ENCODE results near the gene FRMD3.
"Not testable (repeated sequence)": the region's sequence is repeated elsewhere in the genome, so short reads cannot be mapped to it uniquely, and the experiment has no call there.

FRMD3 gene

DNA sequence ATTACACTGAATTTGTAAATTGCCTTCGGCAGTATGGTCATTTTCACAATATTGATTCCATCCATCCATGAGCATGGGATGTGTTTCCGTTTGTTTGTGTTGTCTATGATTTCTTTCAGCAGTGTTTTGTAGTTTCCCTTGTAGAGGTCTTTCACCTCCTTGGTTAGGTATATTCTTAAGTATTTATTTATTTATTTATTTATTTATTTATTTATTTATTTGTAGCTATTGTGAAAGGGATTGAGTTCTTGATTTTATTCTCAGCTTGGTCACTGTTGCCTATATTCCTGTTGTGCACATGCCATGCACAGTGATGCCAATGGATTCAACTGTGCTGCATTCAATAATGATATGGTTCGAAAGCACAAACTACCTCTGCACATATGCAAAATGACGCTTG, 179.7 kb downstream of the FRMD3 start:
- H3K27ac ChIP-seq, H3K4me3 ChIP-seq: not testable (repeated sequence)

DNA sequence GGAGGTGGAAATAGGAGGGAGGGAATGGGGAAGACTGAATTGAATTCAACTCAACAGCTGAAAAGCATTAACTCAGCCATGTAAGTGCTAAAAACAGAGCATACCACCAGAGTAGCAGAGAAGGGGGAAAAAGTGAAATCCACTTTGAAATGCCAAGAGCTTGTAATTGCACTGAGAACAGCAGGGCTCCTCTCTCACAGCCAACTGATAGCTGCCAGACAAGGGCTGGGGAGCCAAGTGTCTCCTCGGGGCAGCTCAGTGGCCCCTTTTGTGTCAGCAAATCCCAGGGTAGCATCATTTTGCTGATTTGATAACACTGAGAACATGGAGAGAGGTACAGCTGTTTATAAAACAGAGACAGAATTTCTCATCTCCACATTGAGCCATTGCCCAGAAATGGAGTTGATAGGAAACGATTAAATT, 182.5 kb downstream of the FRMD3 start:
- Histone ChIP-seq H3K27ac (no peak overlapping the region), H3K4me3 (no peak overlapping the region)

DNA sequence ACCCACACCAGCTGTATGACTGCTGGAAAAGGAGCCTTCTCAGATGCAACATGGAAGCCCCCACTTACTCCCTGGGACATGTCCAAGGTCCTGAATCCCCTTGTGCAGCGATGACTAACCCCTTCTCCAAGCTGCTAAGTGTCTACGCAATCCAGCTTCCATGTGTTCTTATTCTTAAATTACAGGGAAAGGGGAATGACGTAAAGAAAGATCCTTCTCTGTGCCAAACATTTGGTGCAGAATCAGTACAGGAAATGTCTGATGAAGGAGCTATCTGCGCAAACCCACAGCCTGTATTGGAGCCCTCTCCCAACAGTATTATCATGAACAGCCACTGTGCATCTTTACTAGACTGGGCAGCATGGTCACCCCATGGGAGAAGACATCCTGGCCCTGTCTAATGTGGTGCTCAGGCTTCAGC, 183.2 kb downstream of the FRMD3 start:
- Histone ChIP-seq H3K27ac (no peak overlapping the region), H3K4me3 (no peak overlapping the region)

- no peak overlapping the region for H3K4me3 ChIP-seq
- no peak overlapping the region for H3K27ac ChIP-seq
These were observed 189.2 kb downstream of the FRMD3 start for GRCh38 chr9:83349031-83349430.

DNA sequence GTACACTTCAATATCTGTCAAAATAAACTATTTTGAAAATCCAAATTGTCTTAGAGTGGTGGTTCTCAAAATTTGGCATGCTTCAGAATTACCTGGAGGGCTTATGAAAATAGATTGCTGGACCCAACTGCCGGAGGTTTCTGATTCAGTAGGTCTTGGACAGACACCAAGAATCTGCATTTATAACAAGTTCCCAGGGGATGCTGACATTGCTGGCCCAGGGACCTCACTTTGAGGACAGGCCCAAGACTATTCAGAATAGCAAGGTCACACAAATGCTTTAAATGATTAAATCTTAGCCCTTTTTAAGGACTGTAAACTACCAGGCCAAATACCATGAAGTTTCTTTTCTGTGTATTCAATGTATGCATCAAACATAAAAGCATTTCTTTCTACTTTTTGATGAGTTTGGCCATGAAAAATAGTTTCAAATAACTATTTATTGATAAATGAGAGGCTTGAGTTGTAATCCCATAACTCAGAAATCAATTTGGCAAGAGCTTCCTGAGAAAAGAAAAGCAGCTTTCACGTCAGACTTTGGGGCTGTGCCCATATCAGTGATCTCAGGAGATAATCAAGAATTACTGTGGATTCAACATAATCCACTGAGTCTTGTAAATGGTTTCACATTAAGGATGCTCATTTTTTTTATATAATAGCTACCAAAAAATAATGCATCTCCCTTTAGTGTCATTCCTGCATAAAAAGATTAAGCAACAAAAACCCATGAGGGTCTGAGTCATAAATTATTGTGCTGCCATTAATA, 191.4 kb downstream of the FRMD3 start:
- H3K27ac ChIP-seq: no peak overlapping the region
- H3K4me3 ChIP-seq: no peak overlapping the region

- H3K4me3 ChIP-seq: no peak overlapping the region
These were observed 194.7 kb downstream of the FRMD3 start for GRCh38 chr9:83343366-83343999.

DNA sequence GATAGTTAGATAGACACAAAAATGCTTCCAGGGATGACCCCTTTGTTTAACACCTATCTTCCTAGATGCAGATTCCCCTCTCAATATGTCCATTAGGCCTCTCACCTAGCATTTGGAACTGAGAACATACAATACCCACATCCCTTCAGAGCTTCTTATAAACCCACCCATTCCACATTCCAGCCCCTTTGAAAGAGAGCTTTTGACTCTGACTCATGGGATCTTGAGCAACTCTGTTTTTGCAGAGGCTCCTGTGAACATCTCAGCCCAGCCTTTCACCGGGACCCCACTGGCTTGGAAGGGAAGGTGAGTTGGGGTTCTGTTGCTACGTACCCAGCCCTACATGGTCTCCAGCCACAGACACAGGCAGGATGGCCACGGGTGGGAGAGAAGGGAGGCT, 195.5 kb downstream of the FRMD3 start:
- no peak overlapping the region for H3K27ac ChIP-seq

More at GRCh38 chr9:83343366-83343999, 194.7 kb downstream of the FRMD3 start:
- H3K27ac ChIP-seq: no peak overlapping the region

DNA sequence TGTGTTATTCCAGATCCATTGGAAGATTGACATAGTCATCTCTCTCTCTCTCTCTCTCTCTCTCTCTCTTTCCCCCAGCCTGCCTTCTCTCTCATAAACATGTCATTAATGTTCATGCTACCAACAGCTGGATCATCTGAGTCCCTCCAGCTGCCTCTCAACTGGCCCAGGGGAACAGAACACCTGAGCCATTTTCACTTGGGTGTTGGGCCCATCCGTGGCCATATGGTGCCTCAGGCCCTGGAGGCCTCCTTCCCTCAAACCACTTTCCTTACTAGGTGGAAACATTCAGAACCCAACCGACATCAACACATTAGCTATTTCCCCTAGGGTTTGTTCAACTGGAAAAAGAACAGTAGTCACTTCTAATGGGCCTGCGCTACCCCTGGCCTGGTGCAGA, 196.2 kb downstream of the FRMD3 start:
- no peak overlapping the region for H3K4me3 ChIP-seq
- H3K27ac ChIP-seq: no peak overlapping the region

More for the DNA sequence above, 195.5 kb downstream of the FRMD3 start:
- H3K4me3 ChIP-seq: no peak overlapping the region

GRCh38 chr9:83340451-83340850, 197.8 kb downstream of the FRMD3 start:
- no peak overlapping the region for H3K27ac ChIP-seq
- no peak overlapping the region for H3K4me3 ChIP-seq

DNA sequence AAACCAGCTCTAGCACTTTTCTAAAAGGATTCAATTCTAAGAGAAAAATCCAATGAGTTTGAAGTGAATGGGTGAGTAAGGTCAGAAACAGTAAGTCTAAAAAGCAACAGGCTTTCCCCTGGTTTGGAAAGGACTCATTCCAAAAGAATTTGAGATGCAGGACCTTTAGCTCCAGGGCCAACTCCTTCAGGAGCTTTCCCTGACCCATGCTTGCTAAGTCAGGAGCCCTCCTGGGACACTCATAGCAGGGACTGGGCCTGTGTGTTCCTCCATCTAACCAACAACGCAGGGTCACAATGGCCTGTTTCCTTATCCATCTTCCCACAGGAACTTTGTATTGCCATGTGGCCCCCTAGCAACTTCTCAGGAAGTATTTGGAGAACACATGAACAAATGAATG, 198.8 kb downstream of the FRMD3 start:
- Histone ChIP-seq H3K4me3 (no peak overlapping the region), H3K27ac (no peak overlapping the region)

DNA sequence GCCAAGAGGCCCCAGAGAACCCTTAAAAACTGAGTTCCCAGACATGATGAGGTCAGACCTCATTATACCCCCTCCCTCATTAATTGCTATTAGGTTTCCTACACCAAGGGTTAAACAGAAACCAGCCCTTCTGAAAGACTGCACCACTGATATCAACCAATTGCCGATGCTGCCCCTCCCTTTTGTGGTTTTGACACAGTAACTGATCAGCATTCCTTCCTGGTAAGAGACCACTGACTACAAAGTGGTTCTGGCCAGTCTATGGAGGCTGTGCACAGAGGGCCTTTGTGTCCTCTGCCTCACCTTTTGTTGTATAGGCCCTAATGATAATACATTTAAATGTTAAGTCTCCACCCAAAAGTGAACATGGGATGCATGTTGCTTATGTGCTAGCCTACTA, 201.5 kb downstream of the FRMD3 start:
- no peak overlapping the region for H3K27ac ChIP-seq
- H3K4me3 ChIP-seq: no peak overlapping the region

GRCh38 chr9:83334320-83334719, 203.9 kb downstream of the FRMD3 start:
- H3K27ac ChIP-seq: no peak overlapping the region
- H3K4me3 ChIP-seq: no peak overlapping the region

- Histone ChIP-seq H3K27ac (no peak overlapping the region), H3K4me3 (no peak overlapping the region)
These were observed 207.7 kb downstream of the FRMD3 start for GRCh38 chr9:83330207-83331196.

GRCh38 chr9:83327750-83328622, 210.2 kb downstream of the FRMD3 start:
- Histone ChIP-seq H3K4me3 (no peak overlapping the region), H3K27ac (no peak overlapping the region)

GRCh38 chr9:83327323-83327722, 210.9 kb downstream of the FRMD3 start:
- Histone ChIP-seq H3K27ac (no peak overlapping the region), H3K4me3 (no peak overlapping the region)

- no peak overlapping the region for H3K4me3 ChIP-seq
- H3K27ac ChIP-seq: no peak overlapping the region
These were observed 215.1 kb downstream of the FRMD3 start for GRCh38 chr9:83323148-83323547.

GRCh38 chr9:83322438-83322837, 215.8 kb downstream of the FRMD3 start:
- Histone ChIP-seq H3K27ac (no peak overlapping the region), H3K4me3 (no peak overlapping the region)

DNA sequence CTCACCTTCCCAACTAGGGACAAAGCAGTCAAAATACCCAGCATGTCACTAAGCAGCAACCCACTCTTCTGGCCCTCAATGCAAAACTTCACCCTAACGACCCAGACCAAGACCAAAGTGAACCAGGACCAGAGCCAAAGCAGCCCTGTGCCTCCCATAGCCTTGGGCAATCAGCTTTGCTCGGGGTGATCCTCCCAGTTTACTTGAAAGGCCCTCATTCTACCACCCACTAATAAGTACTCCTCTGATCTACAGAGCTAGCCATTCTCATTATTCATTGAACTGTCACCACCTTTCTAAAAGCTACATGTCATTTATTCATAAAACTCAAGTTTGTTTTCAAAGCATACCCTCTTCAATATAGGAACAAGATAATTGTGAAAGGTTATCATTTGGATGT, 221.0 kb downstream of the FRMD3 start:
- no peak overlapping the region for H3K27ac ChIP-seq
- H3K4me3 ChIP-seq: no peak overlapping the region

DNA sequence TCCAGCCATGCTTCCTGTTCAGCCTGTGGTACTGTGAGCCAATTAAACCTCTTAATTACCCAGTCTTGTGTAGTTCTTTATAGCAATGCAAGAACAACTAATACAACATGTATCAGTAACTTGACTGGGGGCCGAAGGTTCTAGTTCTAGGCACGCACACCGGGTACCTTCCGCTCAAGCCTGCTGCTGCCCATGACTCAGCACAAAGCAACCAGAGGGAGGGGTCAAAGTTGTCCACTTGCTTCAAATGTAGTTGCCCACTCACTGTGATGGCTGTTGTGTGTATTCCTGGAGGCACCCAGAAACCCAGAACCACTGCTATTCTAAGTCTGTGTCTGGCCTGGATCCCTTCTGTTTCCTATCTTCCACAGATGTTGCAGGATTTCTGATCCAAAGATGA, 222.6 kb downstream of the FRMD3 start:
- H3K4me3 ChIP-seq: no peak overlapping the region

More for the DNA sequence above, 222.6 kb downstream of the FRMD3 start:
- H3K27ac ChIP-seq: no peak overlapping the region
